Measurements from ENCODE around the gene TRPC6.

TRPC6 gene

DNA sequence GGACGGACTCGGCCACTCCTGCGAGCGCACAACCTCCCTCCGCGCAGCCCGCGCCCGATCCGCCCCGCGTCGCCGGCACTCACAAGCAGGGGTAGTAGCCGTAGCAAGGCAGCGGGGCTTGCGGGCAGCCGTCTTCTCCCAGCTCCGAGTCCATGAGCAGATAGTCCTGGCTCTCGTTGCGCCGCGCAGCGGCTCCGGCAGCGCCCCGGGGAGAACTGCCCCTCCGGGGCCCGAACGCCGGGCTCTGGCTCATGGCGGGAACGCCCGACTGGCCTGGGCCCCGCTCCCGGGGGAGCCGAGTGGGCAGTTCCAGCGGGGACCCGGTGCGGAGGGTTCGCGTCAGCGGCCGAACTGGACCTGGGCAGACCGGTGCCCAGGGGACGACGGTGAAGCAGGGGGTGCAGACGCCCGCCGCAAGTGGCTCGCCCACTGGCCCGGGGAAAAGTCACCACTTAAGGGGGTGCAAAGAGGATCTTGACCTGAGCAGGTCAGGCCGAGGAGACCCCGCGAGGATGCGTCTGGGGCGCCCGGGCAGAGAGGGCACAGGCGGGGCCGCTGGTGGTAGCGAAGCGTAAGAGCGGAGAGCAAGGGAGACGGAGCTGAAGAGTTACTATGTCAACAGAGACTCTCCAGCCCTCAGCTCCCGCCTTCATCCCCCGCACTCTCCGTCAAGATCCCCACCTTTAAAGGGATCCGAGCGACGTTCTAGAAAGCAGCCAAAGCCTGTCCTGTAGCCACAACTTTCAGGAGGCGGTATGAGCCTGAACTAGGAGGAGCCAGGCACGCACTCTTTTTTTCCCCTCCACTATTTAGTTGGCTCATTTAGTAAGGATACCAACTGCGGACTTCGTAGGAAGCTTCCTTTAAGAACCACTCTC lies at the start of gene TRPC6:
TRPC6 (minus strand) TSS at position 757 of the 878 bp plus-strand sequence; CDS start at position 253, 504 bp downstream.
- TF ChIP-seq POLR2A (IDR thresholded peaks at IDR 0.05; ENCODE audit: low read depth, low read length), result no peak
- FAIRE-seq (no peak), DNase-seq (ENCODE audit: insufficient read length, low spot score) (no peak)

DNA sequence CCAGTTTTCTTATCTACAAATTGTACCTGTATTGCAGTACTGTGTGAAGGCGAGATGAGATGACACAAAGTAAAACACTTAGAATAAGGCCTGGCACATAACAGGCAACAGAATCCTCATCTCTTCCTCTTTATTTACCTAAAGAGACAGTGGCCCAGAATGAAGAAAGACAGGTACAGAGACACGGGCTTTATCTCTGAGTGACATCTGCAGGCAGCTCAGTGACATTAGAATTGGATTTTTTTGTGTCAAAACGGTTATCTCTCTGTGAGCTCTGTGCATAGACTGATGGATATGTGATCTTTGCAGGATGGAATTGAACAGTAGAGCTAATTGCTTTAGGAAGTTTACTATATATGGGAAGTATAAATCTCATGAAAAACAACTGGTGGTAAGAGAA lies 36.2 kb upstream of the TRPC6 start:
- DNase-seq (ENCODE audit: insufficient read length, low spot score) (no peak), FAIRE-seq (no peak)
- no peak for TF ChIP-seq POLR2A (IDR thresholded peaks at IDR 0.05; ENCODE audit: low read depth, low read length)

DNA sequence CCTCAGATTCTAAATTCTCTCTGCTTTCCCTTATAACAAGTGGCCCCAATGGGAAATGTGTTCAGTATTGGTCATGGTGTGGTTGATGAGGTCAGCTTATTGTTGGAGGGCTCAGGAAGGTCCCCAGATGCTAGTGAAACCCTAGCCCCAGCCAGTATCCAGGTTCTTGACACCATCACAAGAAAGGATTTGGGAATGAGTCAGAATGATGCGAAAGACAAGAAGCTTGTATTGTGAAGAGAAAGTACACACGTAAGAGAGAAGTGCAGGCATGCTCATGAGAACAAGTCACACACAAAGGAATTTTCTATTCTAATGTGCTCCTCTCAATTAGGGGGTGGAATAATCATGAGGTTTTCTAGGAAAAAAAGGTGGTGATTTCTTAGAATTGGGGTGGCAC lies 34.9 kb upstream of the TRPC6 start:
- FAIRE-seq (no peak), DNase-seq (ENCODE audit: insufficient read length, low spot score) (no peak)

DNA sequence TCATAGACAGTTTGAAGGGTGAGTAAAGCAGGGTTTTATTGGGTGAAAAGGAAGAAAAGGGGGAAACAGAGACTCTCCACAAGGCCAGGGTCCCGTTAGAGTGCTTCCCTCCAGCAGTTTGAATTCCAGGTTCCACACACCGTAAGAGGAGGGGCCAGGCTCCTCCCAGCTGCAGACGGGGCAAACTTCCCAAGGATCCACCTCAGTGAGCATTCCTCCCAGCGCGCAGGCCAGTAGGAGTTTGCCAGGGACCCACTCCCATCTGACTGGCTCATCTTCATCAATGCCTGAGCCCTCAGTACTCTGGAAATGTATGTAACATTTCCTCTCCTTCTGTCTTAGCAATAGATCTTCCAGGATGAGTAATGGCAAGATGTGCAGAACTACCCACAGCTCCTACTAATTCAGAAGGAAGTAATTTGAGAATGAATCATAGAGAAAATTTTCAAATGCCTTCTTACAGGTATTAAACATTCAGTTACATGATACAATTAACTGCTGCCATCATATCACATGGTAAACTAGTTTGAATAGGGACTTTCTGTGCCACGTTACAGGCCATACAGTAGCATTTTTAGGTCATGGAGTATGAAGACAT lies 34.0 kb upstream of the TRPC6 start:
- TF ChIP-seq POLR2A (IDR thresholded peaks at IDR 0.05; ENCODE audit: low read depth, low read length), result no peak

More for the DNA sequence above, 34.9 kb upstream of the TRPC6 start:
- no peak for TF ChIP-seq POLR2A (IDR thresholded peaks at IDR 0.05; ENCODE audit: low read depth, low read length)

DNA sequence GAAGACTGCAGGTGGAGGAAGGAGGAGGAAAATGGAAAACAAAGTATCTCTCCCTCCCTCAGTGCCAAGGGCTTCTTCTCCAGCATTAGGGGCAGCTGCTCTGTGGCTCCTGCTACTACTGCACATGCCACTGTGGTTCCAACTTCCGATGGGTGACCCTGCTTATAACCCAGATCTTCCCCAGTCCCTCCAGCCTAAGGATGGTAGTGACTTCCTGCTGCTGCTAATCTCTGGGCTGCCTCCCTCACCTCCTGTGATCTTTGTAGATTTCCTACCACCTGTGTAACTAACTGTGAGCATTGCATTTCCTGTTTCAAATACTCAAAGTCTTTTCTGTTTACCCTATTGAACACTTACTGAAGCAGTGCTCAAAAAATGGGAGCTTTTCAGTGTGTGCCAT lies 28.7 kb upstream of the TRPC6 start:
- FAIRE-seq (no peak), DNase-seq (ENCODE audit: insufficient read length, low spot score) (no peak)
- no peak for TF ChIP-seq POLR2A (IDR thresholded peaks at IDR 0.05; ENCODE audit: low read depth, low read length)

More for the DNA sequence above, 34.0 kb upstream of the TRPC6 start:
- FAIRE-seq (no peak), DNase-seq (ENCODE audit: insufficient read length, low spot score) (no peak)

DNA sequence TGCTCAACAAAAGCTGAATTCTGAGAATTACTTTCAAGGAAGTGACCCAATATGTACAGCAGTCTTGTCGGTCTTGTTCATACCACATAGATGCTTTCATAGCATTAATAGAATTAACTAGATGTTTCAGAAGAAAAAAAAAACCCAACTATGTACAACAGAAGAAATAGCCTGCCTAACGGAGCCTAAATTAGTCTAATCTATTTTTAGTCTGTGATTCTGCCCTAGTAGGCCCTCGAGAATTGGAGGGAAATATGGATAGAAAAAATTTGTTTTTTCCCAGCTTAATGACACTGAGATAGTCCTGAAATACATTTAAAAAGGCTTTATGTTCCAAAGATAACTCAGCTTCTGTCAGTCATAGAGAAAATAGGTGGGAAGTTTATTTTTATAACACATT lies 17.1 kb upstream of the TRPC6 start:
- no peak for TF ChIP-seq POLR2A (IDR thresholded peaks at IDR 0.05; ENCODE audit: low read depth, low read length)
- FAIRE-seq (no peak), DNase-seq (ENCODE audit: insufficient read length, low spot score) (no peak)

DNA sequence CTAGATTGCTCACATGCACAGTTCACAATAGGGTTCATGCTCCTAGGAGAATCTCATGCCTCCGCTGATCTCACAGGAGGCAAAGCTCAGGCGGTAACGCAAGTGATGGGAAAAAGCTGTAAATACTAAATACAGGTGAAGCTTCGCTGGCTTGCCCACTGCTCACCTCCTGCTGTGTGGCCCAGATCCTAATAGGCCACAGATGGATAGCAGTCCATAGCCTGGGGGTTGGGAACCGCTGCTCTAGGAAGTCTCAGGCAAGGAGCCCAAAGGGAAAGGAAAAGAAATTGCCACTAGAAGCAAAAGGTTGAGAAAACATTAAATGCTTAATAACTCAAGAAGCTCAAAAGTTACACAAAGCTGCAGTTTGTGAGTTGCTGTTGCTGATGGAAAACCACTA lies 3.2 kb upstream of the TRPC6 start:
- DNase-seq (ENCODE audit: insufficient read length, low spot score), result no peak
- FAIRE-seq, result no peak
- no peak for TF ChIP-seq POLR2A (IDR thresholded peaks at IDR 0.05; ENCODE audit: low read depth, low read length)

DNA sequence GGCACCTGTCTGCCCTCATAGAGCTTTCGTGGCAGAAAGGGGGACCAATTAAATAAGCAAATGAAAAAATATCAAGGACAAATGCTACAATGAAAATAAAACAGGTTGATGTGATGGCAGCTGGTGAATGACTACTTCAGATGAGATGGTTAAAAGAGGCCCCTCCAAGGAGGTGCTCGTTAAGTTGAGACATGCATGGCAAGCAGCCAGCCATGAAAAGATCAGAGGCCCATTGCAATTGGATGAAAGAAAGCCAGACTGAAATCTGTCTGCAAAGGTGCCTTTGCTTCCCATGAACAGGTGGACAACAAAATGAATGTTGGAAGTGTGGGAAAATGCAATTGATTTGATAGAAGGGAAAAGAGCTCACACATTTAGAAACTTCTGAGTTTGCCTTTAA lies 848 bp upstream of the TRPC6 start:
- no peak for FAIRE-seq
- no peak for TF ChIP-seq POLR2A (IDR thresholded peaks at IDR 0.05; ENCODE audit: low read depth, low read length)
- no peak for DNase-seq (ENCODE audit: insufficient read length, low spot score)

DNA sequence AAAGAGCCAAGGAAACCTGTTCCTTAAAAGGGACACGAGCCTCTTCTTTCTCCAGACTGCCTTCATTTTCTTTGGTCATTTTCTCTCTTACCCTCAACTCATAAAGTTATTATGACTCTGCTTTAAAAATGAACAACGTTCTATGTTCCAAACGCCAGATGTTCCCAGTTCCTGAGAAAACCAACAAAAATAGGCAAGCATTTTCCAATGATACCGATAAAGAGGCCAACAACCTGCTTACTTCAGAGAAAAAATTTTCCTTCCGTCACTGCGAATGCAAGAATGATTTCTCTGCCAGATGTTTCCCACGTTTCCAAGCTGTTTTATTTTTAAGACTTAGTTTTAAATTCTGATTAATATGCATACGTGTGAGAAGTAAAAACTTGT lies 315 bp upstream of the TRPC6 start:
- FAIRE-seq (no peak), DNase-seq (ENCODE audit: insufficient read length, low spot score) (no peak)
- TF ChIP-seq POLR2A (IDR thresholded peaks at IDR 0.05; ENCODE audit: low read depth, low read length), result no peak

DNA sequence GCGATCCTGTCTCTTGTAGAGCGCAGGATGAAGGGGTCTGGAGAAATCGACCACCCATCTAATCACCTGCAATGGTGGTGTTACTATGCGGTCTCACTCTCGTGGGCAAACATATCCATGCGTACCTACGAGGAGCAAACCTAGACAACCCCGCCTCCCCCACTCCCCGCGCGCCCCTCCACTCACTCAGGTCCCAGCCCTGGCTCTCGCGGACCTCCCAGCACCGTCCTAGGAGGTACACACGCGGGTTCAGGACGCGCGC lies 887 bp downstream of the TRPC6 start:
- DNase-seq (ENCODE audit: insufficient read length, low spot score) (no peak), FAIRE-seq (no peak)
- no peak for TF ChIP-seq POLR2A (IDR thresholded peaks at IDR 0.05; ENCODE audit: low read depth, low read length)

DNA sequence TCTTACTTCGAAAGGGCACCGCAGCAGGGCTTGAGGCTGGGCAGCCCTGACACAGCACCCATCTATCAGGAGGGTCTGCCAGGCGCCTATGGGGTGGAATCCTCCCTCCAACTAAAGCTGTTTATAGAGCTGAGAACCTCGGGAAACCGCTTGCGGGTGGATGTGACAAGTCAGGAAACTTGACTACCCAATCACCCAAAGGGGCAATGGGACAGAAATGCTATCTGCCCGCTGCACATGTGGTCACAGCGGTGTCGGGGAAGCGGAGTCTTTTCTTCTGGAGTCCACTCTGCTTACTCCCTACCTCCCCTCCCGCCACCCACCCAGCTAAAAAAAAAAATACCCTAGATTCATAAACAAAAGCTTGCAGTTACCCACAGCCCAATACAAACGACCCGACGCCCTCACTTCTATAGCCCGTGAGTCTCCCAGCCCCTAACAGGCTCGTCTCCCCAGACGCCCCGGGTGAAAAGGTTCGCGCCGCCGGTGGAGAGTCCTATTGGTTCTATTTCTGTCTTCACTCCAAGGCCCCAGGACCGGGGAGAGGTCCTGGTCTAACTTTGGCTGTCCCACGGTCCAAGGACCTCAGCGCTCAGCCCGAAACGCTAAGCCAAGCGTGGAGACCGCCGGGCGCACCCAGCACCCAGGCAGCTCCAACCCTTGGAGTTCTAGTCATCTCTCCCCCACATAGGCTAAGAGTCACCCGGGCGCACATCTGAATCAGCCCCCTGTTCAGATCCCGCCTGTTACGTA lies 1.4 kb downstream of the TRPC6 start:
- FAIRE-seq (no peak), DNase-seq (ENCODE audit: insufficient read length, low spot score) (no peak)
- TF ChIP-seq POLR2A (IDR thresholded peaks at IDR 0.05; ENCODE audit: low read depth, low read length), result no peak

DNA sequence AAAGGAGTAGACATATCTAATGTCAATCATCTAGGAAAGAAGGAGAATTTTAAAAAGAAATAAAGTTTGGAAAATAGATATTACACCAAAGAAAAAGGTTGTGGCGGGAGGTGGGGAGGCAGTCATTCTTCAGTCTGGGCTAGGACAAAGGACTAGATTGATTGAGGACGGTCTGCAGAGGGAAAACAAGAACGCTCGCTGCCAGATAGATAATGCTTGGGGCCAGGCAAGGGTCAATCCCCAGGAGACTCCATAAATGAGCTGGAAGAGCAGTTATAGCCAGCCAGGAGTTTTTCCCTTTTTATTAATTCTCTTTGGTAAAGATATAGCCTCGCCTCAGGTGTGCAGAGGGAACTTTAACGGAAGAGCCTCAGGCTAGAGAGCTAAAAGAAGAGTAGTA lies 6.3 kb downstream of the TRPC6 start:
- no peak for TF ChIP-seq POLR2A (IDR thresholded peaks at IDR 0.05; ENCODE audit: low read depth, low read length)
- DNase-seq (ENCODE audit: insufficient read length, low spot score) (no peak), FAIRE-seq (no peak)

DNA sequence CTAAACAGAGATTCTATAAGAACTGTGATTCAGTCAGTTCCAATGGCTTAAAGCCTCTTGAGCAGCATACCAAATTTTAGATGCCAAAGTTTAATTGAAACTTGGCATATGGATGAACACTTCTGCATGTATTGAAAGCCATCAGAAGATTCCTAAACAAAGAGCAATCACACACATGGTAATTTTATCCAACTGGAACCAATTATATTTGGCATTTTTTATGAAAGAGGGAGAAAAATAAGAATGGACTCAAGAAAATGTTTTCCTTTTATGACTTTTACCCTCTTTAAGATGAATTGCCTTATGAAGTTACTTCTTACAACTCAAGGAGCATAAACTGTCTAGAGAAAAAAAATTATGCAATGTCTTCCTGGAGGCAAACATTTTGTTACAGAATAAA lies 7.4 kb downstream of the TRPC6 start:
- TF ChIP-seq POLR2A (IDR thresholded peaks at IDR 0.05; ENCODE audit: low read depth, low read length), result no peak
- no peak for DNase-seq (ENCODE audit: insufficient read length, low spot score)
- FAIRE-seq, result no peak

DNA sequence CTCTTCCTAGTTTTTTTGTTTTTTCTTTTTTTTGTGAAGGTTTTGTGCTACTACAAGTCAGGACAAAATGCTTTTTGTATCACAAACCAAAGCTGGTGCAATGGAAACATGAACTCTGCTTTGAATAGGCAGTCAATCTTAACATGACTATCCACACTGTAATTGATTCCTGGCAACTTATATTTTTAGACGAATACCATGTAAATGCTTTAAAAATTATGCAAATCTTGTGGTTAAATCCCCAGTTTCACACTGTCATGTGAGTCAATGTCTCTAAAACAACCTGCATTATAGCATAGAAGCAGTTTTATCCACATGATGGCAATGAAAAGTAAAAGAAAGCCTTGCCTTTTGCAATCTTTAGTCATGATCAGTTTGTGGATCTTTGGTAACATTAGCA lies 8.9 kb downstream of the TRPC6 start:
- FAIRE-seq, result no peak
- no peak for DNase-seq (ENCODE audit: insufficient read length, low spot score)
- TF ChIP-seq POLR2A (IDR thresholded peaks at IDR 0.05; ENCODE audit: low read depth, low read length), result no peak

DNA sequence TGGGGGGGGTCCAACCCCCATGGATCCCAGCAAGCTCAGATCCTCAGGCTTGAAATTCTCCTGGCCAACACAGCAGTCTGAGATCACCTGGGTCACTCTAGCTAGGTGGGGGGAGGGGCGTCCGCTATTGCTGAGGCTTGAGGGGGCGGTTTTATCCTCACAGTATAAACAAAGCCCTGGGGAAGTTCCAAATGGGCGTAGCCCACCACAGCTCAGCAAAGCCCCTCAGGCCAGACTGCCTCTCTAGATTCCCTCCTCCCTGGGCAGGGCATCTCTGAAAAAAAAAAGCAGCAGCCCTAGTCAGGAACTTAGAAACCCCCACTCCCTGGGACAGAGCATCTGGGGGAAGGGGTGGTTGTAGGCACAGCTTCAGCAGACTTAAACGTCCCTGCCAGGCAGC lies 16.7 kb downstream of the TRPC6 start:
- FAIRE-seq, result no peak
- TF ChIP-seq POLR2A (IDR thresholded peaks at IDR 0.05; ENCODE audit: low read depth, low read length), result no peak

More for the DNA sequence above, 16.7 kb downstream of the TRPC6 start:
- DNase-seq (ENCODE audit: insufficient read length, low spot score), result no peak
